Activated naive CD4-positive, alpha-beta T cell treated with anti-CD3 and anti-CD28 coated beads, Interleukin-2, amount 50 U/mL, for 24 hours (primary cell): Measurements from ENCODE around the gene SPSB2.
"Not testable (repeated sequence)": the region's sequence is repeated elsewhere in the genome, so short reads cannot be mapped to it uniquely, and the experiment has no call there.

Source experiments
- H3K27ac Mint-ChIP-seq: one replicate; pipeline ENCODE4 v1.8.0; 2021; ENCODE audit warnings: mild to moderate bottlenecking, mixed read lengths
- H3K27me3 Mint-ChIP-seq: one replicate; pipeline ENCODE4 v1.8.0; 2021; ENCODE audit warnings: mixed read lengths
- H3K36me3 Mint-ChIP-seq: one replicate; pipeline ENCODE4 v1.8.0; 2021; ENCODE audit warnings: mixed read lengths
- H3K4me1 Mint-ChIP-seq: one replicate; pipeline ENCODE4 v1.8.0; 2021; ENCODE audit warnings: mixed read lengths
- H3K4me3 Mint-ChIP-seq: one replicate; pipeline ENCODE4 v1.8.0; 2021; ENCODE audit warnings: mild to moderate bottlenecking, mixed read lengths
- H3K9me3 Mint-ChIP-seq: one replicate; pipeline ENCODE4 v1.8.0; 2021; ENCODE audit warnings: mixed read lengths

Gene SPSB2

DNA sequence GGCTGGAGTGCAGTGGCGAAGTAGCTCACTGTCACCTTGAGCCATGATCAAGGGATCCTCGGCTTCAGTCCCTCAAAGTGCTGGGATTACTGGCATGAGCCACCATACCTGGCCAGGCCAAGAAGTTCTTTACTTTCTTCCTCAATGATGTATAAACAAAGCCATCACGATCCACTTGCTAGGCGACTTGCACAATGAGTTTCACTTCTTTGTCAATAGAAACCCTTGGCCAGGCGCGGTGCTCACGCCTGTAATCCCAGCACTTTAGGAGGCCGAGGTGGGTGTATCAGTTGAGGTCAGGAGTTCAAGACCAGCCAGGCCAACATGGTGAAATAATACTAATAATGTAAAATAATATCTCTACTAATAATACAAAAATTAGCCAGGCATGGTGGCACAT is 14.4 kb upstream of the SPSB2 start:
- Mint-ChIP-seq H3K9me3 (no peaks in the 10 kb centered on the region), H3K36me3 (no peaks in the 10 kb centered on the region), H3K4me3 (no peak overlapping the region), H3K27me3 (no peaks in the 10 kb centered on the region), H3K4me1 (peaks cover 12% of the 10 kb centered on the region), H3K27ac (no peak overlapping the region)

DNA sequence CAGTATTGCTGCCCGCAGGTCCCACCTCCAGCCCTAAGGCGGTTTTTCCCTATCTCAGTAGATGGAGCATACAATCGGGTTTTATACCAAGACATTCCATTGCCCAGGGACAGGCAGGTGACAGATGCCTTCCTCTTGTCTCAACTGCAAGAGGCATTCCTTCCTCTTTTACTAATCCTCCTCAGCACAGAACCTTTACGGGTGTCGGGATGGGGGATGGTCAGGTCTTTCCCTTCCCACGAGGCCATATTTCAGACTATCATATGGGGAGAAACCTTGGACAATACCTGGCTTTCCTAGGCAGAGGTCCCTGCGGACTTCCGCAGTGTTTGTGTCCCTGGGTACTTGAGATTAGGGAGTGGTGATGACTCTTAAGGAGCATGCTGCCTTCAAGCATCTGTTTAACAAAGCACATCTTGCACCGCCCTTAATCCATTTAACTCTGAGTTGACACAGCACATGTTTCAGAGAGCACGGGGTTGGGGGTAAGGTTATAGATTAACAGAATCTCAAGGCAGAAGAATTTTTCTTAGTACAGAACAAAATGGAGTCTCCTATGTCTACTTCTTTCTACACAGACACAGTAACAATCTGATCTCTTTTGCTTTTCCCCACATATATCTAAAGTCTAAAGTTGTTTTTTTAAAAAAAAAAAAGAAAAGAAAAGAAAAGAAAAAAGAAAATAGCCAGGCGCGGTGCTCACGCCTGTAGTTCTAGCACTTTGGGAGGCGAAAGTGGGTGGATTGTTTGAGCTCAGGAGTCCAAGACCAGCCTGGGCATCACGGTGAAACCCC is 13.3 kb upstream of the SPSB2 start:
- not testable (repeated sequence) for H3K4me3 Mint-ChIP-seq, H3K9me3 Mint-ChIP-seq, H3K4me1 Mint-ChIP-seq, H3K27me3 Mint-ChIP-seq, H3K27ac Mint-ChIP-seq, H3K36me3 Mint-ChIP-seq

DNA sequence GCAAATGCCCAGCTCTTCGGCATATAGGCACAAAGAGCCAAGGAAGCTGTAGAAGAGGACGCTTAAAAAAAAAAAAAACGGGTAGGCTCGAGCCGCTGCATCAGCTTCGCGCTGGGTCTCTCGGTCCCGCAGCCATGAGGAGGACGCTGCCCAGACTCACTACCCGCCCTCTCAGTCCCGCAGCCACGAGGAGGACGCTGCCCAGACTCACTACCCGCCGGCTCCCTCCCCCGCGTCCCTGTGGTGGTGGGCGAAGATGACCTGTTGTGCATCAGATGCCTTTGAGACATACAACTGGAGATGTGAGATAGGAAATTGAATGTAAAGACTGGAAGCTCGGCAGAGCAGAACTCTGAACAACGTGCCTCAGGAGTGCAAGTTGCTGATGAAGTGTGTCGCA is 11.4 kb upstream of the SPSB2 start:
- H3K36me3 Mint-ChIP-seq, result no peaks in the 10 kb centered on the region
- H3K4me1 Mint-ChIP-seq, result no peaks in the 10 kb centered on the region
- no peak overlapping the region for H3K4me3 Mint-ChIP-seq
- no peak overlapping the region for H3K27ac Mint-ChIP-seq
- H3K27me3 Mint-ChIP-seq, result no peaks in the 10 kb centered on the region
- no peaks in the 10 kb centered on the region for H3K9me3 Mint-ChIP-seq

DNA sequence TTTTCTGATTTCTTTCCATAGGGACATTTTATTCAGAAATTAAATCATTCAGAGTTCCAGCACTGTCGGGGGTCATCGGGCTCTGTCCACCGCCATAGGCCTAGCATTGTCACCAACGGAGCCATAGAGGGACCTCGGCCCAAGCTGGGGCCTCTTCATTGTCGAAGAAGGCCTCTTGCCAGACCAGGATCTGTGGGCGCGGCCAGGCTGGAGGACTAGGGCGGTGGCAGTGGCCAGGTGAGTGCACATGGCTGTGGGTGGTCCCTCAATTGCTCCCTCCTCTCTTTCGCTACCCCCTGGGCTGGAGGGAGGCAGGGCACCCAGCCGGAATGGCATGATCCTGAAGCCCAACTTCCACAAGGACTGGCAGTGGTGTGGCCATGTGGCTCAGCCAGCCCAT is 10.6 kb upstream of the SPSB2 start:
- H3K27me3 Mint-ChIP-seq, result no peaks in the 10 kb centered on the region
- H3K4me1 Mint-ChIP-seq, result no peaks in the 10 kb centered on the region
- no peaks in the 10 kb centered on the region for H3K9me3 Mint-ChIP-seq
- H3K27ac Mint-ChIP-seq, result no peak overlapping the region
- H3K36me3 Mint-ChIP-seq, result no peaks in the 10 kb centered on the region
- H3K4me3 Mint-ChIP-seq, result no peak overlapping the region

DNA sequence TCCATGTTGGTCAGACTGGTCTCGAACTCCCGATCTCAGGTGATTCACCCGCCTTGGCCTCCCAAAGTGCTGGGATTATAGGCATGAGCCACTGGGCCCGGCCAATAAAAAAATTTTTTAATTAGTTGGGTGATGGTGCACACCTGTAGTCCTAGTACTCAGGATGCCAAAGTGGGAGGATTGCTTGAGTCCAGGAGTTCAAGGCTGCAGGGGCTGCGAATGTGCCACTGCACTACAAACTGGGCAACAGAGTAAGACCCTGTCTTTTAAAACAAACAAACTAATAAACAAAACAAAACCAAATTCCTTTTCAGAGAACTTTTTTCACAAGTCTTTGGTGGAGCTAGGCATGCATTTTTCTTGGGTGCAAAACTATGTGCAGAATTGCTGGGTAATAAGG is 10.1 kb upstream of the SPSB2 start:
- H3K4me3 Mint-ChIP-seq, result no peak overlapping the region
- no peaks in the 10 kb centered on the region for H3K36me3 Mint-ChIP-seq
- H3K27me3 Mint-ChIP-seq, result no peaks in the 10 kb centered on the region
- no peaks in the 10 kb centered on the region for H3K4me1 Mint-ChIP-seq
- H3K9me3 Mint-ChIP-seq, result no peaks in the 10 kb centered on the region
- H3K27ac Mint-ChIP-seq, result no peak overlapping the region

DNA sequence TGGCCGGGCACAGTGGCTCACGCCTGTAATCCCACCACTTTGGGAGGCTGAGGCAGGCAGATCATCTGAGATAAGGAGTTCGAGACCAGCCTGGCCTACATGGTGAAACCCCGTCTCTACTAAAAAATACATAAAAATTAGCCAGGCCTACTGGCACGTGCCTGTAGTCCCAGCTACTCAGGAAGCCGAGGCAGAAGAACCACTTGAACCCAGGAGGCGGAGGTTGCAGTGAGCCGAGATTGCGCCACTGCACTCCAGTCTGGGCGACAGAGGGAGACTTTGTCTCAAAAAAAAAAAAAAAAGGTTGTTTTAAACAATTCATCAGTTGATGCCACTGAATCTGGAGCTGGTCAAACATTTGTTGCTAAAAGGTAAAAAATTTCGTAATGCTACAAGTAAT is 6.7 kb upstream of the SPSB2 start:
- not testable (repeated sequence) for H3K4me3 Mint-ChIP-seq, H3K36me3 Mint-ChIP-seq, H3K27ac Mint-ChIP-seq, H3K27me3 Mint-ChIP-seq, H3K4me1 Mint-ChIP-seq, H3K9me3 Mint-ChIP-seq

DNA sequence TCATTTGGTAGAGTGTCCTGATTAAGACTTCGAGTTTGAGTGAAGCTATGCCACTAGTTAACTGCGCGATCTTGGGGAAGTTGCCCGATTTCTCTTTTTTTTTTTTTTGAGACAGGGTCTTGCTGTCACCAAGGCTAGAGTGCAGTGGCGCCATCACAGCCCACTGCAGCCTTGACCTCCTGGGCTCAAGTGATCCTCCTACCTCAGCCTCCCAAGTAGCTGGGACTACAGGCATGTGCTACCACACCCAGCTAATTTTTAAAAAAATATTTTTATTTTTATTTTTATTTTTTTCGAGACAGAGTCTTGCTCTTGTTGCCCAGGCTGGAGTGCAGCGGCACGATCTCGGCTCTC is 889 bp upstream of the SPSB2 start:
- H3K27me3 Mint-ChIP-seq, H3K9me3 Mint-ChIP-seq, H3K36me3 Mint-ChIP-seq: not testable (repeated sequence)
- H3K27ac Mint-ChIP-seq, result peak overlapping the region; percentile 70
- H3K4me3 Mint-ChIP-seq, result peak overlapping the region; percentile 89
- H3K4me1 Mint-ChIP-seq, result peaks cover 39% of the 10 kb centered on the region

DNA sequence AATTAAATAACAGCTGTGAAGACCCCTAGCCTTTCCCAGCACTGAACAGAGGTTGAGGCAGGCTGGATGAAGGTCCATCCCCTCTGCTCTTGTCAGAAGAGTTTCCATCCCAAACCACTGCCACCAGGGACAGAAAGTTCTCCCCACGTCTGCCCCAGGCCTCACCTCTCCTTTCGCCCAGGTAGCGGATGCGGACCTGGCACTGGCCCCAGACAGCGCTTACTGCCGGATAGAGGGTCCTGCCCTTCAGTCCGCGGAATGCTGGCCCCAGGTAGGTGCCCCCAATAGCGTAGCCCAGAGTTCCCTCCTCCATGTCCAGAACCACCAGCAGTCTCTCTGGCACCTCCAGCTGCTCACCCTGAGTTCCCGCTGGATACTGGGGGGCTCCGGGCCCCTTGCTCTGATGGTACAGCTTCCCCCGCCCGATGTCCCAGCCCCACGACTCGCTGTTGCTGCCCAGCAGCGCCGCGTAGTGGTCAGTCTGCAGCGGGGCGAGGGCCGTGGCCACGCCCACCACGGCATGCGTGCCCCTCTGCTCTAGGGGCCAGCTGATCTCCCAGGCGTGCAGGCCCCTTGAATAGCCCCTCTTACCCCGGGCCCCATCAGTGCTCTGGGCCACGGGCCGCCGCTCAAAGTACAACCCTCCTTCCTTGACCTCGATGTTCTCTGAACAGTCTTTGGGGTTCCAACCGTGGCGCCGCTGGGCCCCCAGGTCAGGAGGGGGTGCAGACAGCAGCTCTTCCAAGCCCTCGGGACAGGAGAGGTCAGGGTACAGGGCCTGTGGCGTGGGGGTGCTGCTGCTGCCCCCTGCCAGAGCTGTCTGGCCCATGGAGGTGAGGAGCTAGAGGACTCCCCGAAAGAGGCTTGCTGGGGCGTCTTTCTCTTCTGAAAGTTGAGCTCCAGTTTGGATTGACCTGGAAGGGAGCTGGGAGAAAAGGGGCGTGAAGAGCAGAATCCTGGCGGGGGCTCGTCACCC is 742 bp downstream of the SPSB2 start:
- peaks cover 48% of the 10 kb centered on the region for H3K4me1 Mint-ChIP-seq
- no peaks in the 10 kb centered on the region for H3K27me3 Mint-ChIP-seq
- H3K4me3 Mint-ChIP-seq, result peak overlapping the region; percentile 89
- H3K27ac Mint-ChIP-seq, result peak overlapping the region; percentile 62
- peaks cover 7% of the 10 kb centered on the region for H3K36me3 Mint-ChIP-seq
- H3K9me3 Mint-ChIP-seq, result no peaks in the 10 kb centered on the region

DNA sequence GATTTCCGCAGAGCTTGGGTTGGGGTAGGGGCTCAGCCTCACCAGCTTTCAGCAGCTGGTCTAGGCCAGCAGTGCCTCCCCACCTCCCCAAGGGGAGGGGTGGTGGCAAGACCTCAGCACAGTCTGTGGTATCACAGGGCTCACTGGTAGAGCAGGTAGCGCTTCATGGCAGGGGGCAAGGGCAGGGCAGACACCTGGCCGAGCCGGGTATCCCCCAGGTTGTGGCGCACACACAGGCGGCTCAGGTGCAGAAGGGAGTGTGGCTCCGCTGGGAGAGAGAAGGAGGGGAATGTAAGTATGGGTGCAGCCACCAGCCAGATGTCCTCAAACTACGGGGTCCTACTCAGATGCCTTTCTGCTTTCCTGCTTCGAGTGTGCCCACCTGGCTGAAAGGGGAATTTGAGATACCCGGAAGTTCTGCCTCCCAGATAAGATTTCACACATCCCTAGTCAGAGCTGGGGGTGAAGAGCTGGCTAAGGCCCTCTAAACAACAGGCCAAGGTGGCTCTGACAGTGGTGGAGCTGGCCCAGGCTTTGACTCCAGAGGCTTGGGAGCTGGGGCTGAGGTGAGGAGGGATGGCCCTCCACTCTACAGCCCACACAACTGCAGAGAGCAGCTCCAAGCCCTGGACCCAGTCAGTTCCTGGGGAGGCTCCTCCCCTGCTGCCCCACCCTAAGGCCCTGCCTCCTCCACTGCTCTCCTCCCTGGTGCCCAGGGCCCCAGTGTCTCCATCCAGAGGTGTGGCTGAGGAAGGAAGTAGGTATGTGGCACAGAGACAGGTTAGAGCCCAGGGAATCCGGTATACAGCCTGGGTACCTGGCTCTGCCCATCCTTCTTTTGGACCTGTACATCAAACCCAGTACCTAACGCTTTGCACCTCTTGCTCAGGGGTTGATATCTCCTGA is 1.8 kb downstream of the SPSB2 start:
- no peaks in the 10 kb centered on the region for H3K9me3 Mint-ChIP-seq
- H3K4me3 Mint-ChIP-seq, result peak overlapping the region; percentile 89
- peaks cover 8% of the 10 kb centered on the region for H3K36me3 Mint-ChIP-seq
- H3K4me1 Mint-ChIP-seq, result peaks cover 48% of the 10 kb centered on the region
- H3K27me3 Mint-ChIP-seq, result no peaks in the 10 kb centered on the region
- H3K27ac Mint-ChIP-seq, result peak overlapping the region; percentile 52

DNA sequence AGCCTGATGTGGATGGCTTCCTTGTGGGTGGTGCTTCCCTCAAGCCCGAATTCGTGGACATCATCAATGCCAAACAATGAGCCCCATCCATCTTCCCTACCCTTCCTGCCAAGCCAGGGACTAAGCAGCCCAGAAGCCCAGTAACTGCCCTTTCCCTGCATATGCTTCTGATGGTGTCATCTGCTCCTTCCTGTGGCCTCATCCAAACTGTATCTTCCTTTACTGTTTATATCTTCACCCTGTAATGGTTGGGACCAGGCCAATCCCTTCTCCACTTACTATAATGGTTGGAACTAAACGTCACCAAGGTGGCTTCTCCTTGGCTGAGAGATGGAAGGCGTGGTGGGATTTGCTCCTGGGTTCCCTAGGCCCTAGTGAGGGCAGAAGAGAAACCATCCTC is 2.8 kb downstream of the SPSB2 start:
- not testable (repeated sequence) for H3K27me3 Mint-ChIP-seq, H3K27ac Mint-ChIP-seq, H3K36me3 Mint-ChIP-seq, H3K9me3 Mint-ChIP-seq
- Mint-ChIP-seq H3K4me1 (peaks cover 48% of the 10 kb centered on the region), H3K4me3 (peak overlapping the region; percentile 32)

DNA sequence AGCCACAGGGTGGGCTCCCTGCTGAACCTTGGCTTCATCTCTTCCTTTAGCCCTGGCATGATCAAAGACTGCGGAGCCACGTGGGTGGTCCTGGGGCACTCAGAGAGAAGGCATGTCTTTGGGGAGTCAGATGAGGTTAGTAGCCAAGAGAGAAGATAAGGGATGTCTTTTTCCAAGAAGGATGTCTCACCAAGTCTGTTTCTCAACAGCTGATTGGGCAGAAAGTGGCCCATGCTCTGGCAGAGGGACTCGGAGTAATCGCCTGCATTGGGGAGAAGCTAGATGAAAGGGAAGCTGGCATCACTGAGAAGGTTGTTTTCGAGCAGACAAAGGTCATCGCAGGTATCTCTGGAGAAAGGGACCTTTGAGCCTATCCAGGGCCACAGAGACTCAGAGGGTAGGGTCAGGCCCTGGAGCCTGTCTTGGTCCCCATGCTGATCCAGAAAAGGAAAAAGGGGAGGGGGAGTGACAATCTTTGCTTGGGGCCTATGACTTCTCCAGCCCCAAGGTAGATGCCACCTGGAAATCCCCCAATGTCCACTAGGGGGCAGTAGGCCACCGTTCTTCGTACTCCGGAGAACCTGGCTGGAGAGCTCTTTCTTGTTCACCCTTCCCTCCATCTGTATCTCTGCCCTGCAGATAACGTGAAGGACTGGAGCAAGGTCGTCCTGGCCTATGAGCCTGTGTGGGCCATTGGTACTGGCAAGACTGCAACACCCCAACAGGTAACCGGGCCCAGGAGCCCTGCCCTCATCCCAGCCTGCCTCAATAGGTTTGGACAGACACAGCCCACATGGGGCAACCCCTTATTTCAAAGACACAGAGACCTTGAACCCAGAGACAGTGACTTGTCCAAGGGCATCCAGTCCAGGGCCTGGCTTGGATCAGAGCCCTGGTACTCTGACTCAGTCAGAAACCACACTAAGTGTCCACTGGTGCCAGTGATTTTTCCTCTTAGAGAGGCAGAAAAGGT is 3.8 kb downstream of the SPSB2 start:
- Mint-ChIP-seq H3K27me3 (no peaks in the 10 kb centered on the region), H3K36me3 (peaks cover 12% of the 10 kb centered on the region), H3K4me3 (peak overlapping the region; percentile 93), H3K27ac (peak overlapping the region; percentile 83), H3K4me1 (peaks cover 48% of the 10 kb centered on the region), H3K9me3 (no peaks in the 10 kb centered on the region)

DNA sequence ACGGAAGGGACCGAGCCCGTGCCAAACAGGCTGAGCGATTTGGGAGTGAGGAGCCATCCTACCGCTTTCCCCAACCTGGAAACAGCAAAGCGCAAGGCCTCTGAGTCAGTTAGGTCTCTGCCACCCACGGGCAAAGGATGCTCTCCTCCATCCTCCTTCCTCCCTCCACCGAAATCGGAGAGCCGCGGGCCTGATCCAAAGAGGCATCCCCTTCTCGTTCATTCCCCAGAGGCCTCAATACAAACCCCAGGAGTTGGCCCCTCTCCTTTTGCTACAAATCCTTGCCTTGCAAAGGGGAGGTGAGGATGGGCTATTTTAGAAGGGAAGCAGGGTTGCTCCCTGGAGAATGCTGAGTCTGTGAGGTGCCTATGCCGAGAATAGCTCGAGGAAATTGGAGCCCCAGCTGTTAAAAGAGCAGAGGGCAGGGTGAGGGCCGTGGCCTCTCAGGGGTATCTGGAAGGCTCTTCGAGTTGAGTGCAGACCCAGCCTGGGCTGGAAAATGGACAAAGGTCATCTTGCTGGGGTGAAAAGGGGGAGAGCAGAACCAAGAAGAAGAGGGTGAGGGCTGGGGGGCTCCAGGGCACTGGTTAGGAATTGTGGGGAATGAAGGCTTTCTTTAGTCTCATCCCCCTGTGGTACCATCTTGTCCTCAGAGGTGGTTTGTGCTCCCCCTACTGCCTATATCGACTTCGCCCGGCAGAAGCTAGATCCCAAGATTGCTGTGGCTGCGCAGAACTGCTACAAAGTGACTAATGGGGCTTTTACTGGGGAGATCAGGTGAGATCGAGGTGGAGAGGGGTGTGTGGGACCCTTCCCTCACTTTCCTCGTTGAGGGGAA is 4.7 kb downstream of the SPSB2 start:
- Mint-ChIP-seq H3K36me3 (peaks cover 12% of the 10 kb centered on the region), H3K27me3 (no peaks in the 10 kb centered on the region), H3K4me1 (peaks cover 44% of the 10 kb centered on the region), H3K4me3 (peak overlapping the region; percentile 93), H3K9me3 (no peaks in the 10 kb centered on the region), H3K27ac (peak overlapping the region; percentile 83)

DNA sequence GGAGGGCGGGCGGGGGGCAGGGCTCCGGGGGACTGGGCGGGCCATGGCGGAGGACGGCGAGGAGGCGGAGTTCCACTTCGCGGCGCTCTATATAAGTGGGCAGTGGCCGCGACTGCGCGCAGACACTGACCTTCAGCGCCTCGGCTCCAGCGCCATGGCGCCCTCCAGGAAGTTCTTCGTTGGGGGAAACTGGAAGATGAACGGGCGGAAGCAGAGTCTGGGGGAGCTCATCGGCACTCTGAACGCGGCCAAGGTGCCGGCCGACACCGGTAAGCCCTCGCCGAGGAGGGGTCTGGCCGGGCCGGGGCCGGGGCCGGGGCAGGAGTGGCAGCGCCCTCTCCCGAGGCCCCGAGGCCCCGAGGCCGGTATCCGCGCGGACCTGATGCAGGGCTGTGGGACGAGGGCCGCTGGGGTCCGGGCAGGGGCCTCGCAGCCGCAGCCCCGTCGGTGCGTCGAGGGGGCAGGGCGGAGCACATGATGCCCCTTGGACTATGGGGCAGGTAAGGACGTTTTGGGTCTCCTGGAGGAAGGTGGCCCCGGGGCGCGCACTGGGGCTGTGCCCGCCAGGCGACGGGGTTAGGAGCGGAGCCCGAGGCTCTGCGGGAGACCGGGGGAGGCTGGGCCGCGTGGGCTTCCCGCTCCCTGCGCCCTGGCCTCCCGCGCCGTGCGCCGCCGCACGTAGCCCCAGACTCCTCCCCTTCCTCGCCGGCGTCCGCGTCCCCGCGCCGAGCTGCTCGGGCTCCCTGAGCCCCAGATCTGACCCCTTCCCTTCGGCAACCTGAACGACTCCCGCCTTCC is 5.5 kb downstream of the SPSB2 start, which contains the start of gene TPI1:
Gene TPI1, plus strand, starts transcription at position 119 of the 798 bp plus-strand sequence. Its CDS starts 36 bp downstream, at position 155.
- Mint-ChIP-seq H3K27ac (peak within 1 kb of the TSS; percentile 98), H3K36me3 (peaks cover 12% of the 10 kb centered on the region), H3K9me3 (no peaks in the 10 kb centered on the region), H3K4me1 (peaks cover 44% of the 10 kb centered on the region), H3K27me3 (no peaks in the 10 kb centered on the region), H3K4me3 (peak within 1 kb of the TSS; percentile 94)
